Stimulated activated CD8-positive, alpha-beta memory T cell treated with anti-CD3 and anti-CD28 coated beads, Interleukin-15, amount 100 ng/mL, for 24 hours (primary cell): Measurements from ENCODE around the gene DTX1.

ENCODE experiments used
- DNase-seq: peaks from one replicate; pipeline ENCODE4 v3.0.0-alpha.2; 2020; ENCODE audit warnings: low read depth

The DTX1 gene

DNA sequence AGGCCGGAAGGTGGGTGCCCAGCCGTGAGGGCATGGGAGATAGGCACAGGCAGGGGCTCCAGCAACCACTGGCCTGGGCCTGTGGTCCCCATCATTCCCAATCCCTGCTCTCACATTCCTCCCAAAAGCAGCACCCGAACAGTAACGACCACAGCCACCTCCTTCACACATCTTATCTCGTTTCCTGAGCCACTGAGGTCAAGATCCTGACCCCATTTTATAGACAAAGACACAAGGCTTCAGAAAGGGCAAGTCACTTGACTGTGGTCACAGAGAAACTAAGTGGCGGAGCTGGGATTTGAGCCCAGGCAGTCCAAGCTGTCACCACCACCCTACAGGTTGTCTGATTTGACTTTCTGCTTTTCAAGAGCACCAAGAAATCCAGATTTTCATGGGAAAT, 38.9 kb downstream of the DTX1 start:
- no peak for DNase-seq

DNA sequence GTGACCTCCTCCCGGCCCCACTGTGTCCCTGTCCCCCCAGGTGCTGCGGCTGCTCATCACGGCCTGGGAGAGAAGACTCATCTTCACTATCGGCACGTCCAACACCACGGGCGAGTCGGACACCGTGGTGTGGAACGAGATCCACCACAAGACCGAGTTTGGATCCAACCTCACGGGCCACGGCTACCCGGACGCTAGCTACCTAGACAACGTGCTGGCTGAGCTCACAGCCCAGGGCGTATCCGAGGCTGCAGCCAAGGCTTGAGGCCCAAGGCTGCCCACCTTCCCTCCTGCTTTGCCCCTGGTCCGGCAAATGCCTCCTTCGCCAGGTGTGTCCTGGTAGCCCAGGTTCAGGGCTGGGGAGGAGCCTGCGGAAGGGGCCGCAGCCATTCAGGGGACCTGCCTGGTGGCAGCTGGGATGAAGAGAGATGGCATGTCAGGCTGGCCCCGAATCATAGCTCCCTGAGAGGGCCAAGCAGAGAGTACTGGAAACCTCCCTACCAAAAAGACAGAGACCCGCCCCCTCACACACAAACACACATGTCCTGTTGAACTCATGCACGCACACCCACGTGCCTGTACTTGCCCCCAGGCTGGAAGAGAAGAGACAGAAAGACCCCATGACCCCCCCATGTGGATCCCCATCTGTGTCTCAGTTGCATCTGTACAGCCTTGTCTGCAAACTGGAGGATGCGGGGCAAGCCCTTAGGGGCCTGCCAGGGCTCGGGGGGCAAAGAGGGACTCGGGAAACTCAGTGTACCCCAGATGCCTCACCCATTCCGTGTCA, 40.3 kb downstream of the DTX1 start:
- no peak for DNase-seq

DNA sequence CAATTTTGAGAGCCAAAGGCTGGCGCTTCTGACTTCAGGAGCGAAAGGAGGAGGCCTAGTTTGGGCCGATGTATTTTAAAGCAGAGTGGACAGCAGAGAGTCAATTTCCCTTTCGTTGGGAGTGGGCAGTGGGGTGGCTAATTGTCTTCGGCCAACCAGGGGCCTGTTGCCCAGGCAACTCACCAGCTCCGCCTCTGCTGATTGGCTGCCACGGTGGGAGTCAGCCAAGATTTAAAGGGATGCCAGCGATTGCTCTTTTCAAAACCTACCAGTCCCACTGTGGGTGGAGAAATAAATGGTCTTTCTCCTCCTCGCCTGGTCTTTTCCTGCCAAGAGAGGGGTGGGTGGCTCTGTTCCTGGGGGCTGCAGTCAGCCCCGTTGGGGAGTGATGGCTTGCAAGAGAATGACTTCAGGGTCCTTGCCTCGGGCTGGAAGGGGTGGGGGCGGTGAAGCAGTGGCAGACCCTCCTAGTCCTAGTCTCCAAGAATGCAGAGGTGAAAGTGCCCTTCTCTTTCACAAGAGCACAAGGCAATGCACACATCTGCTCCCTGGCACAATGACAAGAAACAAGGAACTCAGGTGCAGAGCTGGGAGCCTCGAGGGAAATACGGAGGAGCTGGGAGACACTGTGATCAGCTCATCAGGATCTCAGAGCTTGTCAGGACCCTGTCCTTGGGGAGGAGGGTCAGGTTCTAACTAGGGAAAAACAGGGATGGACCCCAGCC, 41.3 kb downstream of the DTX1 start:
- no peak for DNase-seq

DNA sequence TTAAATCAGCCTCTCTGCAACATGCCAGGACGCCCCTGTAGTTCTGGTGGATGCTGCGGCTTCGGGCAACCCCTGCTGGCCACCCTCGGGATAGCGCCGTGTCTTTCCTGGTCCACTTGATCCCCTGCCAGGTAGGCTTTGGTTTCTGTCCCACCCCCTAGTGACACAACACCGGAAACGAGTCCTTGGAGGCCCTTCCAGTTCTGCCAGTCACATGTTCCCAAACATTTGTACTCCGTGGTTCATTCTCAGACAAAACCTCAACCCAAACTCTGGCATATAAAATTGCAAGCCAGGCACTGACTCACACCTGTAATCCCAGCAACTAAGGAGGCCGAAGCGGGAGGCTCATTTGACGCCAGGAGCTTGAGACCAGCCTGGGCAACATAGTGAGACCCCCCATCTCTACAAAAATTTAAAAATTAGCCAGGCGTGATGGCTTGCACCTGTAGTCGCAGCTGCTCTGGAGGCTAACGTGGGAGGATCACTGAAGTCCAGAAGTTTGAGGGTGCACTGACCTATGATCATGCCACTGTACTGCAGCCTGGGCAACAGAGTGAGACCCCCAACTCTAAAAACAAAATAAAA, 42.0 kb downstream of the DTX1 start:
- peak; percentile 37 for DNase-seq

DNA sequence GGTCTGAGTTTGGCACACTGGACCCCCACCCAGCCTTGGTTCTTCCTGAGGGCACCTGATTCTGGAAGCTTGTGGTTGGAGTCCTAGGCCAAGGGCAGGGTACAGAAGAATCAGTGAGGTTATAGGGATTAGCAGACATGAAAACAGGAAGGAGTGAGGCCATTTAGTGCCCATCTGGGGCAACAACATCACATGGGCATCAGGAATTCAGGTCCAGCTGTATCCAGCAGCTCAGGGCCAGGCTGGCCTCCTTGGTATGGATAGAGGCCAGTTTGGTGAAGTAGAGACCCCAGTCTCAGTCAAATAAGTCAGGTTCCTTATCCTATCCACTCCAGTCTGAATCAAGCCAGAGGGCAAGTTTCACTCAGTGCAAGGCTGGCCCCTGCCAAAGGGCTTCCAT, 42.8 kb downstream of the DTX1 start:
- no peak for DNase-seq

DNA sequence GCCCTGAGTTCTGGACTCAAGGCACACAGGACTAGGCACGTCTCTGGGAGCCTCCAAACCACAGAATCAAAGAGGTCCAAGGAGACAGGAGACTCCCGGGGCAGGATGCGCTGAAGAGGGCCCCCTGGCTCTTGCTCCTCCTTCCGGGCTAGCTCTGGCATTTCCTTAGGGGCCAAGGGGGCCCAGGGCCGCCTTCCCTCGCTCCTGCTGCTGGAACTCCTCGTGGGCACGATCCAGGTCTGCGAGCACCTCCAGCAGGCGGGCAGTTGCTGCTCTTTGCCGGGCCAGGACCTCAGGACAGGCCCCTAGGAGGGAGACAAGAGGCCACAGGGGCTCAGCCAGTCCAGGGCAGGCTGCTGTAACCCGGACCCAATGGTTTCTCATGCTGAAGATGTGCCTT, 43.2 kb downstream of the DTX1 start:
- no peak for DNase-seq

DNA sequence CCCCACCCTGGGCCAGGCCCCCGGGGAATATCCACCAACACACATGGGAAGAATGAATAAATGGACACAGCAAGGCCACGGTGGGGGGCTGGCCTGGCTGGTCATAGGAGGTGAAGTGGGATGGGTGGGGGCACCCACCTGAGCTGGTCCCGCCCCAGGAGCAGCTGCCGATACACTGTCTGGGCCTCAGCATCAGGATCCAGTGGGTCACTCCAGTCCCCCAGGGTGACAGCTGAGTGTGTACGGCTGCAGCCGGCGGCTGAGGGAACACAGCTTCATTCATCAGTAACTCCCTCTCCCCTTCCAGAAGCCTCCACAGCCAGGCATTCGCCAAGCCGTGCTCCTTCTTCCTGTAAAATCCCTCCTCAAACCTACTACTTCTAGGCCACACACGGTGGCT, 45.2 kb downstream of the DTX1 start:
- no peak for DNase-seq

DNA sequence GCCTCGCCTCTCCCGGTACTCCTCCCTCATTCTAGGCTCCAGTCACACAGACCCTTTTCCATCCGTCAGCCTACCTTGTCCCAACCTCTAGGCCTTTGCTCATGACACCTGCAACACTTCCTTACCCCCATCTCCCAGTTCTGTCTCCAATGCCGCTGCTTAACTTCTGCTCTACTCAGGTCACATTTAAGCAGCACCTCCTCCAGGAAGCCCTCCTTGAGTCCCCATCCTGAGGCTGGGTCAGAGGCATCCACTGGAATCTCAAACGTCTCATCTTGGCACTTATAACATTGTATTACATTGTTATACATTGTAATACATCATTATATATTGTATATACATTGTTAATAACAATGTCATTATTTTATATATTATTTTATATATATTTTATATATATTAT, 46.3 kb downstream of the DTX1 start:
- no peak for DNase-seq

DNA sequence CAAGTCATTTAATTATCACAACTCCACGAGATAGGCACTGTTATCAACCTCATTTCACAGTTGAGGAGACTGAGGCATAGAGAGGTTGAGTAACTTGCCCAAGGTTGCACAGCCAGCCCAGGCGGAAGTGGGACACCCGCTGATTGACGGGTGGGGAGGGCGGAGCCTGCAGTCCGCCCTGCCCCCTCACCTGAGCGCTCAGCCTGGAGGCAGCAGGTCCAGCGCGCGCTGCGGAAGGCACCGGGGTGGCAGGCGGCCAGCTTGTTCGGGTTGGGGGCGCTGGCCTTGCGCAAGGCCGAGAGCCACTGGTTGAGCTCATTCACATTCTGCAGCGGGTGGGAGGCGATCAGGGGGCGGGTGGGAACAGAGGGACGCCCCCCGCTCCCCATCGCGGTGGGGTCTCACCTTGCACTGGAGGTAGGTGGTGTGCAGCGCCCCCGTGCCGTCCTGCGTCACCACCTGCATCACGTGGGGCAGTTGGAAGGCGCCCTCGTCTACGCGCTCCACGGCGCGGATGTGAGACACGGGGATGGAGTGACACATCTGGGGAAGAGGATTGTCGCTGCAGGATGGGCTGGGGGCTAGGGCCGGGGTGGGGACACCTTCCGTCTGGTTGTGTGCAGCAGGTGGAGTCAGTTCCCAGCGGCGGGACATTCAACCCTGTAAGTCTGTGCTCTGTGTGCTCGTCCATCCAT, 47.4 kb downstream of the DTX1 start:
- peak; percentile 29 for DNase-seq

DNA sequence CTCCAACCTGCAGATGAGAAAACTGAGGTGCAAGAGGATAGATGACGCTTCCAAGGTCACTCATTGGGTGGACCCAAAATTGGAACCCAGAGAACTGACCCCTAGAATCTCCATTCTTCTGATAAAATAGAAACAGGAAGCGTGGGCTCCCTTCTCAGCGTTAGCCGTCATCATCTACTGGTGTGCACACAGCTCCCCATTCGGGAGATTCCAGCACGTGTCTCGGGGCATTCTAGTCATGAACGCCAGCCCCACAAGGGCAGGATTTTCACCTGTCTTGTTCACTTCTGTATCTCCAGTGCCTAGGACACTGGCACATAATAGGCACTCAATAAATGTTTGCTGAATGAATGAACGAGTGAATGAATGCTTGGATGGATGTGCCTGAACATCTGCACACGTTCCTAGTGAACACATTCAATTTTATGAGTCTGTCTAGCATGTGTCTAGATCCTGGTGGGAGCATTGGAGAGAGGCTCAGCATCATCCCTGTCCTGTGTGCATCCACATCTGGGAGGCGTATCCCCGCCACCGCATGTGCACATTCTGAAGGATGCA, 48.5 kb downstream of the DTX1 start:
- no peak for DNase-seq

DNA sequence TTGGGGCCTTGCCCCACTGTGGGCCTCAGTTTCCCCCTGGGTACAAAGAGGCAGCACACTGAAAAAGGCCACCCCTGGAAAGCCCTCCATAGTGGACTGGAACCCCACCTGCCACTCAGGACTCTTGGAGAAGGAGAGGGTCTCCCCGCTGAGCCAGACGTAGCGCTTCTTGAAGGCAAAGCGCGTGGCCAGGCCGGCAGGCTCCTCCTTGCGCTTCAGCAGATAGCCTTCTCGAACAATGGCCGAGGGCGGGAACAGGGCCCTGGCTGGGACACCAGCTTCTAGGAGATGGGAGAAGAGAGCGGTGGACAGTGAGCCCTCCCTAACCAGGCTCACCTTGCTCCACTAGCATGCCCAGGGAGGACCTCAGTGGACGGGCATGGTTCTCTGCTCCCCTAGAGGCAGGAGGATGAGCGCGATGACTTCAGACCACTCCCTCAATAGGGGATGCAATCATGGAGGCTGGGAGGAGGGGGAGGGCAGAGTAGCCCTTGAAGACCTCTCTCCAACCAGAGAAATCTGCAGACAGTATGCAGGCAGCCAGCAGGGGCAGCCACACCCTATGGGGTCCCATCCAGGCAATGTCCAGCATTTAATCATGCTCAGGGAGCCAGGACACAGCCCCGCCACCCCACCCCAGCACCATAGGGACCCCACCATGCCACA, 49.2 kb downstream of the DTX1 start:
- no peak for DNase-seq

DNA sequence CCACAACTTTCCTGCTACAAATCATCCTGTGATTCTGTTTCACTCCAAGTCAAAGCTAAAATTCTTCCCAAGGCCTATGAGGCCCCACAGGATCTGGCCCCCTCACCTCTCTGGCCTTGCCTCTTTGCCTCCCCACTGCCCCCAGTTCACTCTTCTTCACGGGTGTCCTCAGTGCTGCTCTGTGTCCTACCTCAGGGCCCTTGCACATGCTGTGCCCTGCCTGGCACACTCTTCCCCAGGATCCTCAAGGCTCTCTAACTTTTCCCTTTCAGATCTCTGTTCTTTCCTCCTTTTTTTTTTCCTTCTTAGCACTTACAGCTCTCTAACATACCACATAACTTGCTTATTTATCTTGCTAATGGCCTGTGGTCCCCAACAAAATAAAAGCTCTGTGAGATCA, 49.8 kb downstream of the DTX1 start:
- no peak for DNase-seq

DNA sequence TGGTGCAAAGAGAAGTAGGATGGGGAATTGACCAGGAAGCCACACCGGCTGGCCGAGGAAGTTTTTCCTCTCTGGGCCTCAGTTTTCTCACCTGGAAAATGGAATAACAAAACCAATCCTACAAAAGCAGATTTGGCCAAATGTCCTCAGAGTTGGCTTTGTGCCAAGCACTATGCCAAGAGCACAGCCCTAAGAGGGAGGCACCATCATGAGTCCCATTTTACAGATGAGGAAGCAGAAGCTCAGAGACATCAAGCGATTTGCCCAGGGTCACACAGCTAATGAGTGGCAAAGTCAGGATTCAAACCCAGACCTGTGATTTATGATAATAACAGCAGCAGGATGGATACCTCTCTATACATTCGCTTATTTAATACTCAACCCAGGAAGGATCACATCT, 51.8 kb downstream of the DTX1 start:
- no peak for DNase-seq

DNA sequence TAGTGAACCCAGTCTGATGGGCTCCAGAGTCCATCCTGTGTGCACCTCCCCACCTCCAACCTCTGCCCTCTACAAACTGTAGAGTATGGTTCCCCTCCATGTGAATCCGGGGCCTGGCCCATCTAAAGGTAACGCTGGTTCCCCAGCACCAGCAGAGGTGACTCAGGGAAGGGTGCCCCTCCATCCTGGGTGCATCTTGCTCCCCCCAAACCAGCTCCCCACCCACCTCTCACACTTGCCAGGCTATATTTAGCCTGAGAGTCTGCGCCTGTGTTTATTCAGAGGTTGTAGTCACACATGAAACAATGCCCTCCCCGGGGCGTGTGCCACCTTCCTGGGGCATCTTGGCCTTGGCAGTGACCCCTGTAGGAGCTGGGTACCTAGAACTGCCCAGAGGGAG, 52.8 kb downstream of the DTX1 start:
- DNase-seq, result no peak

DNA sequence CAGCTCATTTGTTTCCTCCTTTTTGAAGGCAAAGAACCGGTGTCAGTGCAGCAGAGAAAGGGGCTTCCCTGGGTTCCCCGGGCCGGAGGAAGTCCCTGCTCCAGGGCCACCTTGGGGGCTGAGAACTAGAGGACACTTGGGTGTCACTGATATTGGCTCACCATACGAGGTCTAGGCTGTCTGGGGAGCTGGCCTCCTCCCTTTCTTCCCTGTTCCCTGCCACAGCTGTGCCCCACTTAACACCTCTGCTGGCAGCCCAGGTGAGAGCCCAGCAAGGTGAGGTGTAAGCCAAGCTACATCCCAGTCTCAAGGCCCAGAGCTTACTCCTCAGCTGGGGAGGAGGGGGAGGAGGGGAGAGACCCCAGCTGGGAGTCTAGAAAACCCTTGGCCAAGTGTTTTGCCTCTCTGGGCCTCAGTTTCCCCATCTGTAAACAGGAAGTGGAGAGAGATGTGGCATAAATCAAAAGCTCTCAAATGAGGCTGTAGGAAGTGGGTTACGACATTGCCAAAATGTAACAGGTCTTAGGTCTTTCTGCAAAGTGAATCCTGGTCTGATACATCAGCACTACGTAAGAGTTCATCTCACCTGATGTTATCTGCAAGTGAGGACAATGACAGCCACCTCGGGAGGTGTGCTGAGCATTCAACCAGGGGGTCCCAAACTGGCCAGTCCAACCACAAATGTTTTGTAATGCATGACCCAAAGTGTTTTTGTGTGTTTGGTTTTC, 53.5 kb downstream of the DTX1 start:
- no peak for DNase-seq

DNA sequence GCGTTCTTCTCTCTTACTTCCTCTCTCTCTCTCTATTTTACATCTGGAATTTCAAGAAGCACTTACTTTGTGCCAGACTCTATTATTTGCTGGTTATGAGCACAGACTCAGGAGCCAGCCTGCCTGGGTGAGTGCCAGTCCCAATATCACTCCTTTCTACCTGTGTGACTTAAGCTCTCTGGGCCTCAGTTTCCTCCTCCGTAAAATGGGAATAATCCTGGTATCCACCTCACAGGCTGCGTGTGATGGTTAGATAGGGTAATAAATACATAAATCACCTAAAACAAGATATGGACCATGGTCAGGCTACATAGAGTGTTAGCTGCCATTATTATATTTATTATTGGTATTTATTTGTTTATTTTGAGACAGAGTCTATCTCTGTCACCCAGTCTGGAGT, 54.7 kb downstream of the DTX1 start:
- no peak for DNase-seq

DNA sequence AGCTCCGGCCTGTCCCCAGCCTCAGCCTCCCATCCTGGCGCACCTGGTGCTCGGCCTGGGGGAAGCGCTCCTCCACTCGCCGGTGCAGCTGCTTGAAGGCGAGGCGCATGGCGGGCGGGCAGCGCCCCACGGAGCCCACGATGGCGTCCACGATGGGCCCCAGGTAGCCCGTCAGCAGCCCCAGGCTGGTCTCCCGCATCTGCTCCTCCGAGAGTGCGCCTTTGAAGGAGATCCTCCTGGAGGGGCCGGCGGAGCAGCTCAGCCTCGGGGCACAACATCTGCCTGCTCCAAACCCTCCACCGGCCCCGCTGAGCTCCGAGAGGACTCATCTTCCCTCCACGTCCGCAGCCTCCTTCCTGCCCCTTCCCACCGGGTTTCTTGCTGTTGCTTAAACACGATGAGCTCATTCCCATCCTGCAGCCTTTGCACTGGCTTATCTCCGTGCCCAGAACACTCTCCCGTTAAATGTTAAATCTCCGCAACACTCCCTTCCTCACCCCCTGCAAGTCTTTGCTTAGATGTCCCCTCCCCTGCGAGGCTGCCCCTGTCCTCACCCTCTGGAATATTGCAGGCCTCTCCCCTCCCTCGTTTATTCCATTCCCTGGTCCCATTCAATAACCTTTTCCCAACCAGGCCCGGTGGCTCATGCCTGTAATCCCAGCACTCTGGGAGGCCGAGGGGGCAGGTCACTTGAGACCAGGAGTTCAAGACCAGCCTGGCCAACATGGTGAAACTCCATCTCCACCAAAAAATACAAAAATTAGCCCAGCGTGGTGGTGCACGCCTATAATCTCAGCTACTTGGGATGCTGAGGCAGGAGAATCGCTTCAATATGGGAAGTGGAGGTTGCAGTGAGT, 55.7 kb downstream of the DTX1 start:
- no peak for DNase-seq

DNA sequence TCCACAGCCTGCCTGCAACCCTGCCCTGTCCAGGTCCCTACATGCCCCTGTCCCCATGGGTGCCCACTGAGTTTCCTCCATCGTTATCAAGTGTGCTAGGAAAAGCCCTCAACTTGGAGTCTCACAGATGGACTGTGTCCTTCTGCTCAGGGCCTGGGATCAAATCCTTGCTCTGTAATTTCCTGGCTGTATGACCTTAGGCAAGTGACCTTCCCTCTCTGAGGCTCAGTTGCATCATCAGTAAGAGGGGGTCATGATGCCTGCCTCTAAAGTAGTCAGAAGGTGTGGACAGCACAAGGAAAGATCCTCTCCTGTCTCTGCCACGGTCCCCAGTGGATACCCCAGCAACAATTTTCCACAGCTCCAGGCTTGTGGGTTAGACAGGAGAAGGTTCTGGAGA, 56.9 kb downstream of the DTX1 start:
- DNase-seq, result no peak

DNA sequence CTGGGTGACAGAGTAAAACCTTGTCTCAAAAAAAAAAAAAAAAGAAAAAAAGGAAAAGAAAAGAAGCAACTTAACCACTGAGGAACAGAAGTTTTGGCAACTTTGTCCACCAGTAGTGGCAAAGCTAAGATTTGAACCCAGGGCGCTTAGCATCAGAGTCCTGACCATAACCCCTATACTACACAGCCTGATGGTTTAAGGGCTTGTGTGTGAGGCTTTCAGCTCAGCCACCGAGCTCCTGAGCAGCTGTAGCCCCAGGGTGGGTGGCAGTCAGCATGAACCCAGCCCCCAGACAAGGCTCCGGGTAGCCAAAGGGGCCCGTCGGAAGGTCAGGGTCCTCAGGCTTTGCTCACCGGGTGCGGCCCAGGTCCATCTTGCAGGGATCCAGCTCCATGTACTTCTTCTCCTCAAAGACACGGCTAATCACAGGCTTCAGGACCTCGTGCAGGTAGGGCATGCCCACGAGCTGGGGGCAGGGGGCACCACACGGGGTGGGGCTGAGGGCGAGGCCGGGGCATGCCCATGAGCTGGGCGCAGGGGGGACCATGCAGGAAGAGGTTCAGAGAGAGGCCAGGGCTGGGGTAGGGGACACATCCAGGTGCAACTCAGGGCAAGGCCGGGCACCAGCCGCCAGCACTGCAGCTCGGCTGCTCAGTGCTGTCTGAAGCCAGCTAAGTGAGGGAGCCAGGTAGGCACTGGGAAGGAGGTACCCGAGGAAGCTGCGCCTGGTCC, 58.1 kb downstream of the DTX1 start:
- DNase-seq, result no peak
